NK-92 treated with Interleukin-12 subunit alpha and Interleukin-12 subunit beta, amount 100 ng/mL, for 24 hours (cell line): Measurements from ENCODE around the gene COQ6.
"Not testable (repeated sequence)": the region's sequence is repeated elsewhere in the genome, so short reads cannot be mapped to it uniquely, and the experiment has no call there.

Experiments
- DNase-seq: peaks from one replicate; lab custom pipeline; 2025; lab: John Stamatoyannopoulos, UW

Gene COQ6

DNA sequence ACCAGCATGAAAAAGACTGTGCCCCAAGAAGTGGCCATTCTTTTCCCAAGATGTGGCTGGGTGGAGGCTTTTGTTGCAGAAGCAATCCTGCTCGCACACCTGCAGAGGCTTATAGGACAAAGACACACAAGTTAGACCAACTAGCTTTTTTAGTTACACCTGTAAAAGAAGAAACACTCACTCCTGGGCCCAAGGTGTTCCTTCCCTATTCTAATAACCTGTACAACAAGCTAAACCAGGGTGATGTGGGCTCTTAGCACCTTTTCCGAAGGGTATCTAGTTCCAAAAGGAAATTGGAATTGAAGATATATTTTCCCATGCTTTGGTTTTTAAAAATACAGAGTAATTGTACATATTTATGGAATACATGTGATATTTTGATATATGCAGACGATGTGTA is 38.0 kb downstream of the COQ6 start:
- DNase-seq, result no peak

DNA sequence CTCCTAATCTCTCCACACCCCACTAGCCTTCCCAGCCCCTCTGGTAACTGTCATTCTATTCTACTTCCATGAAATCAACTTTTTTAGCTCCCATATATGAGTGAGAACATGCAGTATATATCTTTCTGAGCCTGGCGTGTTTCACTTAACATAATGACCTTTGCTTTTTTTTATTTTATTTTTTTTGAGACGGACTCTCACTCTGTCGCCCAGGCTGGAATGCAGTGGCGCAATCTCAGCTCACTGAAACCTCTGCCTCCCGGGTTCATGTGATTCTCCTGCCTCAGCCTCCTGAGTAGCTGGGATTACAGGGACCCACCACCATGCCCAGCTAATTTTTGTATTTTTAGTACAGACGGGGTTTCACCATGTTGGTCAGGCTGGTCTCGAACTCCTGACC is 38.6 kb downstream of the COQ6 start:
- DNase-seq, result not testable (repeated sequence)

DNA sequence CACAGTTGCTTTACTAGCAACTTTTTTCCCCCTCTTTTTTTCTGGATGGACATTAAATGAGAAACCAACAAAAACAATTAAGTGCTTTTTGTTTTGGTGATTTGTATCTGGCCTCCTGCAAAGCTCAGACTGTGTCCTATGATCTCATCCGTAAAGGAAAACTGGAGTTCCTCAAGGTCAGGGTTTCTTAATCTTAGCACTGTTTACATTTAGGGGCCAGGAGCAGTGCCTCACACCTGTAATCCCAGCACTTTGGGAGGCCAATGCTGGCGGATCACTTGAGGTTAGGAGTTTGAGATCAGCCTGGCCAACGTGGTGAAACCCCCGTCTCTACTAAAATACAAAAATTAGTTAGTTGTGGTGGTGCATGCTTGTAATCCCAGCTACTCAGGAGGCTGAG is 41.0 kb downstream of the COQ6 start:
- no peak for DNase-seq

DNA sequence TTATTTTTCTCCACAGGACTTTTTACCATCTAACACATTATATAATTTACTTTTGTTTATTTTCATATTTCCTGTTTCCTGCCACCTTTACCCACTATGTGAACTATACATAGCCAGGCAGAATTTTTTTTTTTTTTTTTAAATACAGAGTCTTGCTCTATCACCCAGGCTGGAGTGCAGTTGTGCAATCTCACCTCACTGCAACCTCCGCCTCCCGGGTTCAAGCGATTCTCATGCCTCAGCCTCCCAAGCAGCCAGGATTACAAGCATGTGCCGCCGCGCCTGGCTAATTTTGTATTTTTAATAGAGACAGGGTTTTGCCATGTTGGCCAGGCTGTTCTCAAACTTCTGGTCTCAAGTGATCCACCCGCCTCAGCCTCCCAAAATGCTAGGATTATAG is 44.8 kb downstream of the COQ6 start:
- DNase-seq, result not testable (repeated sequence)

DNA sequence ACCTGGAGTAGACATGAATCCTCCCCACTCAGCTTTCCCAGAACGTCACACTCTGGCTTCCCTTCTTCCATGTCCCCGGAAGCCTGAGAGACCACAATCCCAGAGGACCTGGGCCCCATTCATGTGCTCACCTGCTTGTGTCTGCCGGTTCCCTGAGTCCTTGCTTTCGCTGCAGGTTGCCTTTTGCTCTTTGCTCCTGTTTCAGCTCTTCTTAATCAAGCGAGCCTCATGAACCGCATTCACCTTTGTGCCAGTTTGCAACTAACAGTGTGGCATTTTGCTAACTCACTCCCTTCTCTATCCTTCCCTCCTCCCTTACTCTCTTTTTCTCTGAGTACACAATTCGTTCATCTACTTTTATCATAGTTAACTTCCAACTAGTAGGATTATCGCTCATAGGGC is 45.9 kb downstream of the COQ6 start:
- DNase-seq, result no peak

DNA sequence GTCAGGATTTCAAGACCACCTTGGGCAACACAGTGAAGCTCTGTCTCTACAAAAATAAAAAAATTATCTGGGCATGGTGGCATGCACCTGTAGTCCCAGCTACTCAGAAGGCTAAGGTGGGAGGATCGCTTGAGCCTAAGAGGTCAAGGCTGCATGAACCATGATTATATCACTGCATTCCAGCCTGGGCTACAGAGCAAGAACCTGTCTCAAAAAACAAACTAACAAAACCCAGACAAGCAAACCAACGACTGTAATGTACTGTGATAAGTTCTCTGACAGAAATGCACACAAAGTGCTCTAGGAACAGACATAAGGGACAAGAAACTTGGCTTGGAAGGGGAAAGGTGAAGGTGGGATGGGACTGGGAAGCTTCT is 46.6 kb downstream of the COQ6 start:
- no peak for DNase-seq

DNA sequence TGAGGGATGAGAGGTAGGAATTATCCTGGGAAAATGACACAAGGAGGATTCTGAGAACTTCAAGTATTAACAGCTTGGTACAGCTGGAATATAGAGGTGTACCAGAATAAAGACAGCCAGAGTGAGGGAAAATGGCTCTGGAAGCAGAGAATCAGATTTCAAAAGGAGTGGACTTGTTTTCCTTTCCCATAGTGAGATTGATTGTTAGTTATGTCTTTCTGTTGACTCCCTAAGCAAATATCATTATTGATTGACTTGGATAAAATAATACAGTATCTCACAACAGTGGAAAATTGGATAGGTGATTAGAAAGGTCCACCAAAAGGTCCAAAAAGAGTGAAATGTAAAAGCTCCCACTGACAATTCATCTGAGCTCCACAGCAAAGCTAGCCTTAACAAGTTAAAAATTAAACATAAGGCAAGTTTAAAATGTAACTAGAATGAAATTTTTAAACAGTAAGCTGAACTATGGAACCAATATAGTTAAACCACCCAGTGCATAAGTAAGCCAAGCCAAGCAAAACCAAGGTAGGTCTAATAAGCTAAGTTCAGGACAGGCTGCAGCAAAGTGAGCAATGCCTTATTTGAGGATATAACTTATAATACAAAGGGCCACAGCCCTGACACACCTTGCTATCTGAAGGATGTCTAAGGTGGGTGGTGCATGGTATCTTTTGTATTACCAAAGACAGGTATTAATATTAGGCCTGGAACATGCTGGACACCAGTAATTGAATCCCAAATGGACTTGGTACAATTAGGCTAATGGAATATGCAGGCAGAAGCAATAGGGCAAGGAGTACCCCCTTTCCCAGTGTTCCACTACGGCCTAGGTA is 47.2 kb downstream of the COQ6 start:
- DNase-seq, result no peak

DNA sequence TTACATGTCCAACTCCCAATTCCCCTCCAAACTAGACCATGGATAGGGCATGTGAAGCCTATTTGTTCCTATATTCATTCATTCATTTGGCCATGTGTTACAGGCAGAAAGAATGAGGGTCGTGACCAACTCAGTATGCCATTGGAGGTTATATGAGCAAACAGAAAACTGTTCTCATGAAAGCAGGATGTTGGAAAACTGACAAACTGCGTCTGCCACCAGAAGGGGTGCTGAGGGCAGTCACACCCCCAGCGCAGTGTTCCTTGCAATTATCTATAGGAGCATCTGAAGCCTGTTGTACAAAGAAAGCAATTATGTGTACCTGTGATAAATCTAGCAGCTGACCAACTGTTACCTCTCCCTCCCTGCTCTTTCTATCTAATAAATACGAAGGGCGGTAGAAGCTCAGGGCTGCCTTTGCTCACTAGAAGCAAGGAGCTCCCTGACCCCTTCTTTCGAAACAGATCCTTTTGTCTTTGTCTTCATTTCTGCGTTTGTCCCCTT is 47.9 kb downstream of the COQ6 start:
- no peak for DNase-seq

DNA sequence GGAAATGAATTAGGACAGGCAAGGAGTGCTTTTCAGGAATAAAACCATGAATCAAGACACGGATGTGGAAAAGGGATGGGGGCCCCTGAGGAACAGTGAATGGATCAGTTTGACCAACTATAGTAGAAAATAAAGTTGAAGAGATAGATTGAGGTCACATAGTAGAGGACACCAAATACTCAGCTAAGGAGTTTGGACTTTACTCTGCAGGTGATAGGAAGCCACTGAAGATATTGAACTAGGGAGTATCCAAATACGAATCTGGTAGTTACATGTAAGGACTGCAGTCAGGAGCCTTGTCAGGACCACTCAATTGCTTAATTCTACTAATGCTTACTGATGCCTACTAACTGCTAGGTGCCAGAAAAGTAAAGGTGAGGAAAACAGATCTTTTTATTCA is 48.6 kb downstream of the COQ6 start:
- no peak for DNase-seq

DNA sequence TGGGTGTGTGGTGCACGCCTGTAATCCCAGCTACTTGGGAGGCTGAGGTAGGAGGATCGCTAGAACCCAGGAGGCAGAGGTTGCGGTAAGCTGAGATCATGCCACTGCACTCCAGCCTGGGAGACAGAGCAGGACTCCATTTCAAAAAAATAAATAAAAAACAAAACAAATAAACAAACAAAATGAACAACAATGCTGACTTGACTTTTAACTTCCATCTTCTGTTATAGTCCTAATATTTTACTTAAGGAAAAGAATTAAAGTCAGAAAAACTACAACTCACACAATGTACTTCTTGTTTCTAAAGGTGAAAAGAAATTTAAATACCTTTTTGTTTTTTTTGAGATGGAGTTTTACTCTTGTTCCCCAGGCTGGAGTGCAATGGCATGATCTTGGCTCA is 55.6 kb downstream of the COQ6 start:
- DNase-seq, result not testable (repeated sequence)

DNA sequence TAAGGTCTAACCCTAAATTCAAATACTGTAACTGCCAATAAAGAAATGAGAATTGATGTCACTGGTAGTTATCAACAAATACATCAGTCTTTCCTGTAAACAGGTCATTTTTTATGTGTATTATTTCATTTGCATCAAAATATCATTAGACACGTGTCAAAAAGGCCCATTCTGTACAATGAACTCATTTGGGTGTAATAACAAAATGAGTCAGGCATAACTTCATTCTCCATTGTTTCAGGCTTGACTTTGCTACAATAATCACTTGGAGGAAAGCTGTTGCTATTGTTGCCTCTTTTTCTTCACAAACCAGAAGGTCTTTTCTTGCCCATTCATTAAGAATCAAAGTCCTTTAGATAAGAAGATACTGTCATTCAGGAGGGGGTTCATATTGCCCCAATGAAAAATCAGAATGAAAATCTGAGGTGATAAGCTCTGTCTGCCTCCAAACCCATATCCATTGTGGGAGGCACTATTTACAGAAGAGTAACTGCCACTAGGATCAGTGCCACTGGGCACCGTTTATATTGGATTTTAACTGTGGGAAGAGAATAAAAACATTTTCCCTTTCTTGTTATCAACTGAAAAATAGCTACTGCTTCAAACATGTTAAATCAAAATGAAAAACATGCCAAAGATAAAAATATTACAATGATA is 58.9 kb downstream of the COQ6 start:
- no peak for DNase-seq
